Measurements from ENCODE around the gene EEIG1. TPM values are rescaled to one million over a fixed set of nuclear protein-coding genes. Genes with fewer than 3 reads are reported as not detected.

Gene EEIG1
- total RNA-seq, 1 donor from 2014 or later, result 15.8 TPM

- no peaks in the 10 kb centered on the region for H3K36me3 Mint-ChIP-seq (ENCODE audit: unreplicated experiment)
- TF ChIP-seq CTCF (IDR thresholded peaks at IDR 0.05; ENCODE audit: partially characterized antibody, unreplicated experiment), result no peak
- peaks cover 22% of the 10 kb centered on the region for H3K27me3 Mint-ChIP-seq (ENCODE audit: unreplicated experiment)
- peak overlapping the region; percentile 48 for H3K27ac Mint-ChIP-seq (ENCODE audit: unreplicated experiment)
- peaks cover 17% of the 10 kb centered on the region for H3K4me1 Mint-ChIP-seq (ENCODE audit: low read depth, unreplicated experiment)
- H3K9me3 Mint-ChIP-seq (ENCODE audit: unreplicated experiment), result peaks cover 10% of the 10 kb centered on the region
- H3K4me3 Mint-ChIP-seq (ENCODE audit: unreplicated experiment), result no peak overlapping the region
- DNase-seq, result no peak
These were observed 46.5 kb downstream of the EEIG1 start for GRCh38 chr9:127934248-127934647.

GRCh38 chr9:127931092-127931881 lies 49.5 kb downstream of the EEIG1 start:
- H3K27me3 Mint-ChIP-seq (ENCODE audit: unreplicated experiment), result peaks cover 20% of the 10 kb centered on the region
- H3K36me3 Mint-ChIP-seq (ENCODE audit: unreplicated experiment), result no peaks in the 10 kb centered on the region
- H3K4me1 Mint-ChIP-seq (ENCODE audit: low read depth, unreplicated experiment), result peaks cover 14% of the 10 kb centered on the region
- TF ChIP-seq CTCF (IDR thresholded peaks at IDR 0.05; ENCODE audit: partially characterized antibody, unreplicated experiment), result no peak
- peak; percentile 65 for DNase-seq
- peak overlapping the region; percentile 92 for H3K27ac Mint-ChIP-seq (ENCODE audit: unreplicated experiment)
- peaks cover 8% of the 10 kb centered on the region for H3K9me3 Mint-ChIP-seq (ENCODE audit: unreplicated experiment)
- peak overlapping the region; percentile 90 for H3K4me3 Mint-ChIP-seq (ENCODE audit: unreplicated experiment)

Other genes starting within 250 kb of the EEIG1 start
- 27.5 TPM for gene TOR2A, start 245.7 kb downstream of the EEIG1 start, total RNA-seq (ENCODE audit: unreplicated experiment)
- 71.7 TPM for gene SH2D3C, start 202.3 kb downstream of the EEIG1 start, total RNA-seq (ENCODE audit: unreplicated experiment)
- gene CDK9, start 195.0 kb downstream of the EEIG1 start, total RNA-seq (ENCODE audit: unreplicated experiment), result 83.9 TPM
- 44.2 TPM for gene FPGS, start 178.1 kb downstream of the EEIG1 start, total RNA-seq (ENCODE audit: unreplicated experiment)
- gene ENG, start 126.3 kb downstream of the EEIG1 start, total RNA-seq (ENCODE audit: unreplicated experiment), result not detected
- gene AK1, start 103.3 kb downstream of the EEIG1 start, total RNA-seq (ENCODE audit: unreplicated experiment), result 121 TPM
- gene ST6GALNAC6, start 81.4 kb downstream of the EEIG1 start, total RNA-seq (ENCODE audit: unreplicated experiment), result 26.1 TPM
- gene ST6GALNAC4, start 63.9 kb downstream of the EEIG1 start, total RNA-seq (ENCODE audit: unreplicated experiment), result 15.8 TPM
- 11.9 TPM for gene PIP5KL1, start 50.2 kb downstream of the EEIG1 start, total RNA-seq (ENCODE audit: unreplicated experiment)
- 35.3 TPM for gene DPM2, start 43.1 kb downstream of the EEIG1 start, total RNA-seq (ENCODE audit: unreplicated experiment)
- gene NAIF1, start 86.3 kb upstream of the EEIG1 start, total RNA-seq (ENCODE audit: unreplicated experiment), result 6.2 TPM
- gene SLC25A25, start 87.2 kb upstream of the EEIG1 start, total RNA-seq (ENCODE audit: unreplicated experiment), result 33.0 TPM
- gene PTGES2, start 146.7 kb upstream of the EEIG1 start, total RNA-seq (ENCODE audit: unreplicated experiment), result 85.1 TPM
- not detected for gene LCN2, start 168.5 kb upstream of the EEIG1 start, total RNA-seq (ENCODE audit: unreplicated experiment)
- 147 TPM for gene BBLN, start 179.3 kb upstream of the EEIG1 start, total RNA-seq (ENCODE audit: unreplicated experiment)
- gene CIZ1, start 210.6 kb upstream of the EEIG1 start, total RNA-seq (ENCODE audit: unreplicated experiment), result 174 TPM
- gene DNM1, start 222.4 kb upstream of the EEIG1 start, total RNA-seq (ENCODE audit: unreplicated experiment), result 276 TPM